Testis (tissue), 2 donors: ENCODE measurements around the gene GARNL3.

Source experiments
- POLR2A ChIP-seq: fragments of 450-650 bp; IDR thresholded peaks from one replicate; pipeline ENCODE4 v1.6.1; 2017; ENCODE audit warnings: antibody characterized with exemption, mild to moderate bottlenecking, moderate library complexity
- TF ChIP-seq, protein P1 (sequence below), 3 experiments: fragments of 450-650 bp in 2 of 3; fragments of 200-600 bp in 1 of 3; sonication (generic) in 1 of 3; IDR thresholded peaks; one replicate each; pipeline ENCODE4 v1.5.1; 2016 to 2019; ENCODE audit warnings: antibody characterized with exemption in 3 of 3, mild to moderate bottlenecking in 2 of 3, moderate library complexity in 1 of 3

DNA sequence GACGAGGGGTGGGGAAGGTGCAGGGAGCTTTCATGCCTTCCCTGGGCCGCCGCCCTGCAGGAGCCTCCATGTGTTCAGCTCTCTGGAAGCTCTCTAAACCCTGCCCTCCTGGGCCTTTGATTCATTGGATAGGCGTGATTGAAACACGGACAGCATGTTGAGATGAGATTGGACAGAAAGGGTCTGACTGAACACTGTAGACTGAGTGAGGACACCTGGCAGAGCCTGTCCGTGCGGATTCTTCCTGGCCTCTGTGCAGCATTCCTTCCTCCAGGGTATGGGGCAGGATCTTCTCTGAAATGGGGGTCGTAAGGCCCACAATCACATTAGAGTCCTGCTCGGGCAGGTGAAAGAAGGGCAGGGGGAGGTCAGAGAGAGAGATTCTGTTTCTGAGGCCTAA lies 173.8 kb downstream of the GARNL3 start:
- TF ChIP-seq, protein P1, sequence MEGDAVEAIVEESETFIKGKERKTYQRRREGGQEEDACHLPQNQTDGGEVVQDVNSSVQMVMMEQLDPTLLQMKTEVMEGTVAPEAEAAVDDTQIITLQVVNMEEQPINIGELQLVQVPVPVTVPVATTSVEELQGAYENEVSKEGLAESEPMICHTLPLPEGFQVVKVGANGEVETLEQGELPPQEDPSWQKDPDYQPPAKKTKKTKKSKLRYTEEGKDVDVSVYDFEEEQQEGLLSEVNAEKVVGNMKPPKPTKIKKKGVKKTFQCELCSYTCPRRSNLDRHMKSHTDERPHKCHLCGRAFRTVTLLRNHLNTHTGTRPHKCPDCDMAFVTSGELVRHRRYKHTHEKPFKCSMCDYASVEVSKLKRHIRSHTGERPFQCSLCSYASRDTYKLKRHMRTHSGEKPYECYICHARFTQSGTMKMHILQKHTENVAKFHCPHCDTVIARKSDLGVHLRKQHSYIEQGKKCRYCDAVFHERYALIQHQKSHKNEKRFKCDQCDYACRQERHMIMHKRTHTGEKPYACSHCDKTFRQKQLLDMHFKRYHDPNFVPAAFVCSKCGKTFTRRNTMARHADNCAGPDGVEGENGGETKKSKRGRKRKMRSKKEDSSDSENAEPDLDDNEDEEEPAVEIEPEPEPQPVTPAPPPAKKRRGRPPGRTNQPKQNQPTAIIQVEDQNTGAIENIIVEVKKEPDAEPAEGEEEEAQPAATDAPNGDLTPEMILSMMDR (IDR thresholded peaks at IDR 0.05): no peak
- TF ChIP-seq POLR2A: no peak
